GM13976 (cell line): ENCODE measurements around the gene SPATA13.
"Not testable (repeated sequence)": the region's sequence is repeated elsewhere in the genome, so short reads cannot be mapped to it uniquely, and the experiment has no call there.

ENCODE experiments used
- DNase-seq: peaks from one replicate; pipeline ENCODE4 v3.0.0; 2012; ENCODE audit warnings: low spot score
- CTCF ChIP-seq: IDR thresholded peaks from 2 replicates; pipeline ENCODE4 v1.5.1; 2012; ENCODE audit warnings: borderline replicate concordance, mild to moderate bottlenecking; ENCODE audit not compliant: insufficient read depth; ENCODE audit errors: extremely low read depth, missing control alignments, control extremely low read depth
- in situ Hi-C: fragments of 300-500 bp; cut with MboI; formaldehyde crosslinking; loops from one replicate; pipeline ENCODE4 v1.12.0; 2022; ENCODE audit warnings: low sequenced_read_pairs, mixed read lengths, inconsistent platforms; ENCODE audit not compliant: unreplicated experiment

SPATA13 gene

GRCh38 chr13:24301911-24302310, 141.4 kb downstream of the SPATA13 start:
- in situ Hi-C loops = no loop called here
- DNase-seq = no peak
- no peak for TF ChIP-seq CTCF

- in situ Hi-C loops = no loop called here
- TF ChIP-seq CTCF = no peak
- no peak for DNase-seq
Observed at GRCh38 chr13:24304620-24305019, 144.1 kb downstream of the SPATA13 start.

- no peak for DNase-seq
- in situ Hi-C loops = no loop called here
Observed at GRCh38 chr13:24306632-24307031, 146.1 kb downstream of the SPATA13 start.

GRCh38 chr13:24307211-24308067, 146.9 kb downstream of the SPATA13 start:
- TF ChIP-seq CTCF = no peak
- in situ Hi-C loops = no loop called here
- no peak for DNase-seq

More at GRCh38 chr13:24306632-24307031, 146.1 kb downstream of the SPATA13 start:
- TF ChIP-seq CTCF = no peak

GRCh38 chr13:24308068-24308445, 147.5 kb downstream of the SPATA13 start:
- no peak for TF ChIP-seq CTCF
- in situ Hi-C loops = no loop called here

GRCh38 chr13:24308488-24309020, 148.0 kb downstream of the SPATA13 start:
- DNase-seq = no peak
- in situ Hi-C loops = no loop called here
- TF ChIP-seq CTCF = no peak

More at GRCh38 chr13:24308068-24308445, 147.5 kb downstream of the SPATA13 start:
- DNase-seq = no peak

GRCh38 chr13:24309300-24309699, 148.8 kb downstream of the SPATA13 start, which contains the start of gene C1QTNF9:
Gene C1QTNF9, plus strand, starts transcription at chr13:24309580. Its CDS starts 6,424 bp downstream, at chr13:24316004.
- DNase-seq, in situ Hi-C loops: not testable (repeated sequence)
